Esophagus muscularis mucosa (tissue), 3 donors: Measurements from ENCODE around the gene PRICKLE3.
"Not testable (repeated sequence)": the region's sequence is repeated elsewhere in the genome, so short reads cannot be mapped to it uniquely, and the experiment has no call there.

Source experiments
- POLR2A ChIP-seq: fragments of 450-650 bp; IDR thresholded peaks from one replicate; pipeline ENCODE4 v1.6.1; 2017; ENCODE audit warnings: antibody characterized with exemption, moderate library complexity, mild to moderate bottlenecking, low read depth
- POLR2AphosphoS5 ChIP-seq, 2 donors: sonication (generic); formaldehyde crosslinking; IDR thresholded peaks; one replicate each; pipeline ENCODE4 v1.6.1; 2017; ENCODE audit warnings: antibody characterized with exemption in 2 of 2
- TF ChIP-seq, protein P1 (sequence below), 3 experiments: fragments of 200-600 bp in 2 of 3; fragments of 450-650 bp in 1 of 3; sonication (generic) in 2 of 3; IDR thresholded peaks; one replicate each; pipeline ENCODE4 v1.5.1; 2017 to 2019; ENCODE audit warnings: antibody characterized with exemption in 3 of 3, mild to moderate bottlenecking in 2 of 3, moderate library complexity in 1 of 3

DNA sequence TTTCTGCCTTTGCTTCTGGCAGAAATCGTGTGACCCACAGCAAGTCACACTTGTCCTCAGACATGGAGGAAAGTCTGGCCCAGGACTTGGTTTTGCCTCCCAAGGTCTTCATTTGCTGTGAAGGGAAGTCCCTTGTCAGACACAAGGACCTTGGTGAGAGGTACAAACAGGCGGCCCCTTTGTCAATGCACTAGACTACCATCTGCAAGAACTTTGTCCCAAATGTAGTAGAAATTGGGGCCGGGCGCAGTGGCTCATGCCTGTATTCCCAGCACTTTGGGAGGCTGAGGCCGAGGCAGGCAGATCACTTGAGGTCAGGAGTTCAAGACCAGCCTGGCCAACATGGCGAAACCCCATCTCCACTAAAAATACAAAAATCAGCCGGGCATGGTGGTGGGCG lies 12.6 kb downstream of the PRICKLE3 start:
- TF ChIP-seq, protein P1, sequence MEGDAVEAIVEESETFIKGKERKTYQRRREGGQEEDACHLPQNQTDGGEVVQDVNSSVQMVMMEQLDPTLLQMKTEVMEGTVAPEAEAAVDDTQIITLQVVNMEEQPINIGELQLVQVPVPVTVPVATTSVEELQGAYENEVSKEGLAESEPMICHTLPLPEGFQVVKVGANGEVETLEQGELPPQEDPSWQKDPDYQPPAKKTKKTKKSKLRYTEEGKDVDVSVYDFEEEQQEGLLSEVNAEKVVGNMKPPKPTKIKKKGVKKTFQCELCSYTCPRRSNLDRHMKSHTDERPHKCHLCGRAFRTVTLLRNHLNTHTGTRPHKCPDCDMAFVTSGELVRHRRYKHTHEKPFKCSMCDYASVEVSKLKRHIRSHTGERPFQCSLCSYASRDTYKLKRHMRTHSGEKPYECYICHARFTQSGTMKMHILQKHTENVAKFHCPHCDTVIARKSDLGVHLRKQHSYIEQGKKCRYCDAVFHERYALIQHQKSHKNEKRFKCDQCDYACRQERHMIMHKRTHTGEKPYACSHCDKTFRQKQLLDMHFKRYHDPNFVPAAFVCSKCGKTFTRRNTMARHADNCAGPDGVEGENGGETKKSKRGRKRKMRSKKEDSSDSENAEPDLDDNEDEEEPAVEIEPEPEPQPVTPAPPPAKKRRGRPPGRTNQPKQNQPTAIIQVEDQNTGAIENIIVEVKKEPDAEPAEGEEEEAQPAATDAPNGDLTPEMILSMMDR (IDR thresholded peaks at IDR 0.05), result not testable (repeated sequence)
- TF ChIP-seq POLR2AphosphoS5 (IDR thresholded peaks at IDR 0.05); POLR2A: not testable (repeated sequence)
